Adrenal gland (tissue), 12 donors: ENCODE data around the gene TFG. TPM values are rescaled to one million over a fixed set of nuclear protein-coding genes. Genes with fewer than 3 reads are reported as not detected.

Experiments used
- DNase-seq, 7 donors: peaks; one replicate each; pipeline ENCODE4 v3.0.0-alpha.2; 2019 to 2020
- H3K27ac ChIP-seq, 5 donors: fragments of 200-600 bp; sonication (generic) in 4 of 5; 1 replicate in 3 of 5; 2 replicates in 2 of 5; pipeline versions ENCODE4 v1.5.1 to v1.8.0; 2016 to 2020; ENCODE audit warnings: mild to moderate bottlenecking in 1 of 5
- H3K27me3 ChIP-seq: fragments of 200-600 bp; 2 replicates; pipeline ENCODE4 v1.8.0; 2021
- H3K36me3 ChIP-seq, 2 donors: fragments of 200-600 bp; replicated peaks in 1 of 2; 1 replicate in 1 of 2; 2 replicates in 1 of 2; pipeline versions ENCODE4 v1.5.1 to v1.8.0; 2018 to 2022
- H3K4me1 ChIP-seq, 2 donors: fragments of 200-600 bp; replicated peaks in 1 of 2; 1 replicate in 1 of 2; 2 replicates in 1 of 2; pipeline versions ENCODE4 v1.5.1 to v1.8.0; 2018 to 2021
- H3K4me3 ChIP-seq, 4 donors: fragments of 200-600 bp; sonication (generic) in 3 of 4; one replicate each; pipeline ENCODE4 v1.5.1; 2016 to 2018
- H3K9me3 ChIP-seq, 3 donors: fragments of 200-600 bp; sonication (generic) in 1 of 3; replicated peaks in 1 of 3; 1 replicate in 2 of 3; 2 replicates in 1 of 3; pipeline versions ENCODE4 v1.5.1 to v1.8.0; 2016 to 2021
- CTCF ChIP-seq, 6 experiments: fragments of 450-650 bp in 4 of 6; fragments of 200-600 bp in 2 of 6; sonication (generic) in 1 of 6; IDR thresholded peaks; 1 replicate in 5 of 6; 2 replicates in 1 of 6; pipeline versions ENCODE4 v1.5.1 to v1.8.0; 2016 to 2021; ENCODE audit warnings: antibody characterized with exemption in 6 of 6, mild to moderate bottlenecking in 2 of 6, moderate library complexity in 1 of 6
- POLR2A ChIP-seq, 2 donors: fragments of 450-650 bp; IDR thresholded peaks; one replicate each; pipeline ENCODE4 v1.6.1; 2017; ENCODE audit warnings: antibody characterized with exemption in 2 of 2, mild to moderate bottlenecking in 2 of 2, moderate library complexity in 1 of 2
- WGBS, 4 donors: extraction: QIAGEN DNeasy Blood & Tissue Kit in 2 of 4; methylation state at CpG; one replicate each; pipeline versions ENCODE4 v1.1.5 to v1.1.7; 2013 to 2017; 5-methylcytosine and 5-hydroxymethylcytosine counted together
- intact Hi-C, 2 donors: fragments of 100-400 bp; cut with DNase I; formaldehyde crosslinking; loops; one replicate each; pipeline versions ENCODE4 v1.14.1 to v1.15.0; 2022 to 2023
- polyA plus RNA-seq, 3 donors: library from polyadenylated mRNA; stranded (reverse); fragments of 200-250 nt in 2 of 3; fragments of 350-450 nt in 1 of 3; fragmentation: Illumina TruSeq in 1 of 3; extraction: RNeasy Lipid Tissue Mini Kit (QIAGEN cat#74804) in 1 of 3; gene quantifications; one replicate each; pipeline ENCODE4 v1.2.3, GENCODE V29; 2013 to 2014
- total RNA-seq, 9 donors: library from RNA; depleted of rRNA in 4 of 9; stranded (reverse); fragments of >200 nt in 4 of 9; fragments of 120-200 nt in 1 of 9; fragmentation: NEBNext Ultra II Directional in 1 of 9; extraction: Animal tissue kit (Norgen Biotek cat#: 25700) in 1 of 9; gene quantifications; one replicate each; pipeline versions ENCODE4 v1.1.0 to v1.2.4, GENCODE V29; 2013 to 2023
- donor health status: healthy with polysubstance abuse.
- donor health status: Bipolar disorder and iron deficiency.
- donor health status: DM: yes; HTN: yes; CAD: no.
- donor health status: DM: no; HTN: no; CAD: no.
- donor health status: DM: no; HTN: no; CAD: no.
- donor health status: DM: yes; HTN: yes; CAD: no.

Gene TFG
- total and polyA plus RNA-seq, 12 donors, result 51.1 to 268 (median 81.3) TPM

- Histone ChIP-seq H3K4me1 (no peaks in the 10 kb centered on the region), H3K9me3 (peaks cover 0 to 3% (median 0%) of the 10 kb centered on the region in 3 donors), H3K27me3 (no peaks in the 10 kb centered on the region), H3K36me3 (peaks cover 0 to 80% of the 10 kb centered on the region in 2 donors), H3K4me3 (no peak overlapping the region), H3K27ac (no peak overlapping the region)
- no peak for DNase-seq
- 74 to 79% (median 75%) methylated on average over 3 of the region's 3 CpGs for WGBS, 4 donors
- no peak for TF ChIP-seq CTCF (IDR thresholded peaks at IDR 0.05)
- TF ChIP-seq POLR2A (IDR thresholded peaks at IDR 0.05), result no peak
- intact Hi-C loops, result no loop called here
Observed at GRCh38 chr3:100746092-100746491, 36.8 kb downstream of the TFG start.

- peaks cover 0 to 93% of the 10 kb centered on the region in 2 donors for H3K36me3 ChIP-seq
- 93 to 100% (median 98%) methylated on average over 6 of the region's 6 CpGs for WGBS, 4 donors
- H3K27me3 ChIP-seq, result no peaks in the 10 kb centered on the region
- no peaks in the 10 kb centered on the region for H3K4me1 ChIP-seq
- no peak for DNase-seq
- TF ChIP-seq POLR2A (IDR thresholded peaks at IDR 0.05) (no peak), CTCF (IDR thresholded peaks at IDR 0.05) (no peak)
- intact Hi-C loops, result no loop called here
- H3K9me3 ChIP-seq, result peaks cover 0 to 3% (median 0%) of the 10 kb centered on the region in 3 donors
- no peak overlapping the region for H3K4me3 ChIP-seq
- no peak overlapping the region for H3K27ac ChIP-seq
Observed at GRCh38 chr3:100748220-100748619, 38.9 kb downstream of the TFG start.

GRCh38 chr3:100748967-100749366 lies 39.7 kb downstream of the TFG start:
- Histone ChIP-seq H3K27me3 (no peaks in the 10 kb centered on the region), H3K4me1 (peaks cover 0 to 4% of the 10 kb centered on the region in 2 donors), H3K9me3 (peaks cover 0 to 3% (median 0%) of the 10 kb centered on the region in 3 donors), H3K4me3 (no peak overlapping the region), H3K27ac (no peak overlapping the region), H3K36me3 (peaks cover 0 to 87% of the 10 kb centered on the region in 2 donors)
- no peak for DNase-seq
- intact Hi-C loops, result no loop called here
- TF ChIP-seq POLR2A (IDR thresholded peaks at IDR 0.05), result no peak
- no peak for TF ChIP-seq CTCF (IDR thresholded peaks at IDR 0.05)
- WGBS, 4 donors, result 63 to 73% (median 72%) methylated on average over 2 of the region's 2 CpGs

DNA sequence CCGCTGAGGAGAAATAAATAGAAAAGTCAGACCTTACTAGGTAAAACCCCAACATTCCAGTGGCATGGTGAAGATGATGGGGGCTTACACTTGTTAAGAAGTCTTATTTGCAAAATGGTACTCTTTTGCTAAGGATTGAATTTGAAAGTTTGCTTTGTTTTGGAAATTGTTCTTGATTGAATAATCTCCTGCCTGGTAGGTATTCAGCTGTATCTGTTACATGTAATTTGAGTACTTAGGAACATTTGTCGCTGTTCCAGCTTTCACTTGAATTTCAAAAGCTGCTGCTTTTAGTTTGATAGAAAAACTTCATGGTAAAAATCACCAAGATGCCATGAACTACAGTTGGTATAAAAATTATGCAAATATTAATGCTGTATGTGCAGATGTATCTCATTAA lies 44.6 kb downstream of the TFG start:
- Histone ChIP-seq H3K27me3 (no peaks in the 10 kb centered on the region), H3K9me3 (no peaks in the 10 kb centered on the region), H3K4me3 (no peak overlapping the region), H3K36me3 (peaks cover 0 to 40% of the 10 kb centered on the region in 2 donors), H3K27ac (no peak overlapping the region), H3K4me1 (peaks cover 2 to 5% of the 10 kb centered on the region in 2 donors)
- 93 to 95% (median 94%) methylated on average over 2 of the region's 2 CpGs for WGBS, 4 donors
- intact Hi-C loops, result no loop called here
- DNase-seq, result no peak
- TF ChIP-seq POLR2A (IDR thresholded peaks at IDR 0.05), result no peak
- TF ChIP-seq CTCF (IDR thresholded peaks at IDR 0.05), result no peak
